ENCODE data around the gene EML4. TPM values are rescaled to one million over a fixed set of nuclear protein-coding genes. Genes with fewer than 3 reads are reported as not detected.
"Not testable (repeated sequence)": the region's sequence is repeated elsewhere in the genome, so short reads cannot be mapped to it uniquely, and the experiment has no call there.

The EML4 gene
- total RNA-seq, 1 donor from 2014 or later, result 68.2 TPM

GRCh38 chr2:42376758-42377157, 207.6 kb downstream of the EML4 start:
- no peak overlapping the region for H3K27ac ChIP-seq (ENCODE audit: low read depth, low read length)

DNA sequence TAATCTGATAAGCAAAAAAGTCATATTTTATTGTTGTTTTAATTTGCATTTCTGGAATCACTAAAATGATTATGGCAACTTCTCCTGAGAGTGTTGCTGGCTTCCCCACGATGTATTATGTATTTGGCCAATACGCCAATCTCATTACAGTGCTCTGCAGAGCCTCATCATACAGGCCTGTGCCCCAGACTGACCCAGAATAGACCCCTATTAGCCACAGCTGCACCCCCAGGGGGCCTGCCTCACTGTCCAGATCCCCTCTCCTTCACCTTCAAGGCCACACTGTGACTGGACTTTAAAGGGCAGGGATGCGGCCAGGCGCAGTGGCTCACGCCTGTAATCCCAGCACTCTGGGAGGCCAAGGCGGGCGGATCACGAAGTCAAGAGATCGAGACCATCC, 209.3 kb downstream of the EML4 start:
- no peak for DNase-seq (ENCODE audit: low read depth)
- no peaks in the 10 kb centered on the region for H3K79me2 ChIP-seq (ENCODE audit: insufficient read depth, low read length)
- no peaks in the 10 kb centered on the region for H3K9me3 Mint-ChIP-seq (ENCODE audit: unreplicated experiment)
- H3K4me3 ChIP-seq (ENCODE audit: insufficient read depth, low read depth, low read length), result no peak overlapping the region
- no peak for TF ChIP-seq EZH2 (IDR thresholded peaks at IDR 0.05; ENCODE audit: insufficient read depth, low read length)
- TF ChIP-seq, protein P1, sequence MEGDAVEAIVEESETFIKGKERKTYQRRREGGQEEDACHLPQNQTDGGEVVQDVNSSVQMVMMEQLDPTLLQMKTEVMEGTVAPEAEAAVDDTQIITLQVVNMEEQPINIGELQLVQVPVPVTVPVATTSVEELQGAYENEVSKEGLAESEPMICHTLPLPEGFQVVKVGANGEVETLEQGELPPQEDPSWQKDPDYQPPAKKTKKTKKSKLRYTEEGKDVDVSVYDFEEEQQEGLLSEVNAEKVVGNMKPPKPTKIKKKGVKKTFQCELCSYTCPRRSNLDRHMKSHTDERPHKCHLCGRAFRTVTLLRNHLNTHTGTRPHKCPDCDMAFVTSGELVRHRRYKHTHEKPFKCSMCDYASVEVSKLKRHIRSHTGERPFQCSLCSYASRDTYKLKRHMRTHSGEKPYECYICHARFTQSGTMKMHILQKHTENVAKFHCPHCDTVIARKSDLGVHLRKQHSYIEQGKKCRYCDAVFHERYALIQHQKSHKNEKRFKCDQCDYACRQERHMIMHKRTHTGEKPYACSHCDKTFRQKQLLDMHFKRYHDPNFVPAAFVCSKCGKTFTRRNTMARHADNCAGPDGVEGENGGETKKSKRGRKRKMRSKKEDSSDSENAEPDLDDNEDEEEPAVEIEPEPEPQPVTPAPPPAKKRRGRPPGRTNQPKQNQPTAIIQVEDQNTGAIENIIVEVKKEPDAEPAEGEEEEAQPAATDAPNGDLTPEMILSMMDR (IDR thresholded peaks at IDR 0.05; ENCODE audit: insufficient read depth, low read depth, low read length), result no peak
- H3K4me1 ChIP-seq (ENCODE audit: insufficient read depth, low read length), result no peaks in the 10 kb centered on the region
- H3K36me3 ChIP-seq (ENCODE audit: insufficient read depth, low read length), result no peaks in the 10 kb centered on the region
- no peaks in the 10 kb centered on the region for H4K20me1 ChIP-seq (ENCODE audit: insufficient read depth, low read length)
- no peaks in the 10 kb centered on the region for H3K36me3 Mint-ChIP-seq (ENCODE audit: low read depth, unreplicated experiment)
- H3K4me1 Mint-ChIP-seq (ENCODE audit: low read depth, unreplicated experiment), result no peaks in the 10 kb centered on the region
- no peak overlapping the region for H3K9ac ChIP-seq (ENCODE audit: low read length)
- no peak overlapping the region for H3K4me3 Mint-ChIP-seq (ENCODE audit: unreplicated experiment)
- peaks cover 3% of the 10 kb centered on the region for H3K27me3 Mint-ChIP-seq (ENCODE audit: low read depth, unreplicated experiment)
- no peak for FAIRE-seq
- no peaks in the 10 kb centered on the region for H3K27me3 ChIP-seq (ENCODE audit: insufficient read depth, low read length)
- H3K27ac Mint-ChIP-seq (ENCODE audit: unreplicated experiment), result no peak overlapping the region
- H3K9me3 ChIP-seq (ENCODE audit: insufficient read depth, low read depth, low read length), result no peaks in the 10 kb centered on the region
- H2AFZ ChIP-seq (ENCODE audit: low read depth, low read length), result no peak overlapping the region
- no peak overlapping the region for H3K27ac ChIP-seq (ENCODE audit: low read depth, low read length)
- H3K4me2 ChIP-seq (ENCODE audit: low read length), result no peak overlapping the region

More at GRCh38 chr2:42376758-42377157, 207.6 kb downstream of the EML4 start:
- TF ChIP-seq EZH2 (IDR thresholded peaks at IDR 0.05; ENCODE audit: insufficient read depth, low read length), result no peak
- TF ChIP-seq, protein P1 (IDR thresholded peaks at IDR 0.05; ENCODE audit: insufficient read depth, low read depth, low read length), result no peak
- H3K4me2 ChIP-seq (ENCODE audit: low read length), result no peak overlapping the region
- no peak for FAIRE-seq
- H2AFZ ChIP-seq (ENCODE audit: low read depth, low read length), result no peak overlapping the region
- H3K4me1 ChIP-seq (ENCODE audit: insufficient read depth, low read length), result no peaks in the 10 kb centered on the region
- Mint-ChIP-seq H3K36me3 (ENCODE audit: low read depth, unreplicated experiment) (no peaks in the 10 kb centered on the region), H3K27me3 (ENCODE audit: low read depth, unreplicated experiment) (peaks cover 2% of the 10 kb centered on the region), H3K9me3 (ENCODE audit: unreplicated experiment) (no peaks in the 10 kb centered on the region), H3K27ac (ENCODE audit: unreplicated experiment) (no peak overlapping the region), H3K4me1 (ENCODE audit: low read depth, unreplicated experiment) (peaks cover 4% of the 10 kb centered on the region), H3K4me3 (ENCODE audit: unreplicated experiment) (no peak overlapping the region)
- no peaks in the 10 kb centered on the region for H3K9me3 ChIP-seq (ENCODE audit: insufficient read depth, low read depth, low read length)
- H3K9ac ChIP-seq (ENCODE audit: low read length), result no peak overlapping the region
- no peaks in the 10 kb centered on the region for H3K79me2 ChIP-seq (ENCODE audit: insufficient read depth, low read length)
- no peaks in the 10 kb centered on the region for H3K27me3 ChIP-seq (ENCODE audit: insufficient read depth, low read length)
- H3K4me3 ChIP-seq (ENCODE audit: insufficient read depth, low read depth, low read length), result no peak overlapping the region
- no peaks in the 10 kb centered on the region for H4K20me1 ChIP-seq (ENCODE audit: insufficient read depth, low read length)
- no peak for DNase-seq (ENCODE audit: low read depth)
- H3K36me3 ChIP-seq (ENCODE audit: insufficient read depth, low read length), result no peaks in the 10 kb centered on the region

DNA sequence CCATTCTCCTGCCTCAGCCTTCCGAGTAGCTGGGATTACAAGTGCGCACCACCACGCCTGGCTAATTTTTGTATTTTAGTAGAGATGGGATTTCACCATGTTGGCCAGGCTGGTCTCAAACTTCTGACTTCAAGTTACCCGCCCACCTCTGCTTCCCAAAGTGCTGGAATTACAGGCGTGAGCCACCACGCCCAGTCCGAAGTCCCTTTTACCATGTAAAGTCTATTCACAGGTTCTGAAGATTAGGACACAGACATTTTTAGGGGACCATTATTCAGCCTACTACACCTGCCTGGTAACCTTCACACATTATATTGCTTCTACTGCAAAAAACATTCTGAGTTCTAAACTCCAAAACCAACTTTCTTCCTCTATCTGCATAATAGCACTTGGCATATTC, 210.9 kb downstream of the EML4 start:
- not testable (repeated sequence) for H3K9ac ChIP-seq (ENCODE audit: low read length); H3K79me2 ChIP-seq (ENCODE audit: insufficient read depth, low read length); H2AFZ ChIP-seq (ENCODE audit: low read depth, low read length); H3K4me1 Mint-ChIP-seq (ENCODE audit: low read depth, unreplicated experiment); H3K27me3 ChIP-seq (ENCODE audit: insufficient read depth, low read length); FAIRE-seq; H3K27ac ChIP-seq (ENCODE audit: low read depth, low read length); H3K36me3 ChIP-seq (ENCODE audit: insufficient read depth, low read length); H3K9me3 Mint-ChIP-seq (ENCODE audit: unreplicated experiment); H4K20me1 ChIP-seq (ENCODE audit: insufficient read depth, low read length); H3K4me3 ChIP-seq (ENCODE audit: insufficient read depth, low read depth, low read length); H3K36me3 Mint-ChIP-seq (ENCODE audit: low read depth, unreplicated experiment); H3K9me3 ChIP-seq (ENCODE audit: insufficient read depth, low read depth, low read length); H3K4me3 Mint-ChIP-seq (ENCODE audit: unreplicated experiment); H3K4me1 ChIP-seq (ENCODE audit: insufficient read depth, low read length); DNase-seq (ENCODE audit: low read depth); H3K4me2 ChIP-seq (ENCODE audit: low read length); H3K27me3 Mint-ChIP-seq (ENCODE audit: low read depth, unreplicated experiment); H3K27ac Mint-ChIP-seq (ENCODE audit: unreplicated experiment)

Measured in astrocyte (in vitro differentiated cells and primary cell).